Neural progenitor cell (in vitro differentiated cells): Measurements from ENCODE around the gene OGDH. TPM values are rescaled to one million over a fixed set of nuclear protein-coding genes. Genes with fewer than 3 reads are reported as not detected.

Experiments
- DNase-seq: peaks from one replicate; pipeline ENCODE4 v3.0.0-alpha.2; 2016; ENCODE audit warnings: low spot score
- H2AFZ ChIP-seq: fragments of 200-600 bp; sonication (generic); replicated peaks from 2 replicates; pipeline ENCODE4 v1.6.1; 2016; ENCODE audit warnings: antibody characterized with exemption
- H3F3A ChIP-seq: fragments of 200-600 bp; sonication (generic); 2 replicates; pipeline ENCODE4 v1.6.1; 2016; ENCODE audit warnings: antibody characterized with exemption, low read depth
- H3K27ac ChIP-seq: fragments of 200-600 bp; sonication (generic); 2 replicates; pipeline ENCODE4 v1.5.1; 2016; ENCODE audit warnings: mild to moderate bottlenecking
- H3K27me3 ChIP-seq: fragments of 200-600 bp; sonication (generic); 2 replicates; pipeline ENCODE4 v1.6.1; 2016; ENCODE audit warnings: mild to moderate bottlenecking, moderate library complexity
- H3K36me3 ChIP-seq: fragments of 200-600 bp; sonication (generic); 2 replicates; pipeline ENCODE4 v1.5.1; 2016
- H3K4me1 ChIP-seq: fragments of 200-600 bp; sonication (generic); 2 replicates; pipeline ENCODE4 v1.6.1; 2016; ENCODE audit warnings: mixed run types
- H3K4me2 ChIP-seq: fragments of 200-600 bp; sonication (generic); 2 replicates; pipeline ENCODE4 v1.6.1; 2016
- H3K4me3 ChIP-seq: fragments of 200-600 bp; sonication (generic); 2 replicates; pipeline ENCODE4 v1.5.1; 2016
- H3K79me2 ChIP-seq: fragments of 200-600 bp; sonication (generic); 2 replicates; pipeline ENCODE4 v1.6.1; 2016; ENCODE audit warnings: low read depth
- H3K9ac ChIP-seq: fragments of 200-600 bp; sonication (generic); 2 replicates; pipeline ENCODE4 v1.6.1; 2016
- H3K9me3 ChIP-seq: fragments of 200-600 bp; sonication (generic); 2 replicates; pipeline ENCODE4 v1.5.1; 2016; ENCODE audit warnings: low read depth
- H4K20me1 ChIP-seq: fragments of 200-600 bp; sonication (generic); 2 replicates; pipeline ENCODE4 v1.6.1; 2016; ENCODE audit warnings: low read depth
- H3K27ac Mint-ChIP-seq: 3 replicates; pipeline ENCODE4 v1.8.0; 2021; ENCODE audit warnings: mixed read lengths
- H3K27me3 Mint-ChIP-seq: 2 replicates; pipeline ENCODE4 v1.8.0; 2022; ENCODE audit warnings: low read depth, mild to moderate bottlenecking, inconsistent platforms, moderate library complexity, mixed read lengths; ENCODE audit not compliant: insufficient read depth
- H3K36me3 Mint-ChIP-seq: 3 replicates; pipeline ENCODE4 v1.8.0; 2021; ENCODE audit warnings: mixed read lengths
- H3K4me1 Mint-ChIP-seq: 3 replicates; pipeline ENCODE4 v1.8.0; 2021; ENCODE audit warnings: mixed read lengths
- H3K4me3 Mint-ChIP-seq: 3 replicates; pipeline ENCODE4 v1.8.0; 2021; ENCODE audit warnings: mild to moderate bottlenecking, moderate library complexity, mixed read lengths
- H3K9me3 Mint-ChIP-seq: 3 replicates; pipeline ENCODE4 v1.8.0; 2020; ENCODE audit warnings: mixed read lengths
- EZH2 ChIP-seq: fragments of 200-600 bp; sonication (generic); IDR thresholded peaks from 2 replicates; pipeline ENCODE4 v1.6.1; 2017; ENCODE audit warnings: antibody characterized with exemption, mild to moderate bottlenecking, moderate library complexity
- EZH2phosphoT487 ChIP-seq: fragments of 200-600 bp; sonication (generic); IDR thresholded peaks from 2 replicates; pipeline ENCODE4 v1.6.1; 2017; ENCODE audit warnings: antibody characterized with exemption
- total RNA-seq: library from RNA; depleted of rRNA; stranded (reverse); fragments of >200 nt; gene quantifications from 2 replicates; pipeline ENCODE4 v1.2.3, GENCODE V29; 2015; ENCODE audit warnings: low replicate concordance
- TF ChIP-seq, protein P1 (sequence below): fragments of 200-600 bp; sonication (generic); IDR thresholded peaks from 2 replicates; pipeline ENCODE4 v1.5.1; 2017; ENCODE audit warnings: antibody characterized with exemption, mild to moderate bottlenecking

Gene OGDH
- total RNA-seq, 1 donor from 2014 or later: 25.2 TPM

- TF ChIP-seq EZH2: no peak
- TF ChIP-seq EZH2phosphoT487: no peak
- TF ChIP-seq, protein P1, sequence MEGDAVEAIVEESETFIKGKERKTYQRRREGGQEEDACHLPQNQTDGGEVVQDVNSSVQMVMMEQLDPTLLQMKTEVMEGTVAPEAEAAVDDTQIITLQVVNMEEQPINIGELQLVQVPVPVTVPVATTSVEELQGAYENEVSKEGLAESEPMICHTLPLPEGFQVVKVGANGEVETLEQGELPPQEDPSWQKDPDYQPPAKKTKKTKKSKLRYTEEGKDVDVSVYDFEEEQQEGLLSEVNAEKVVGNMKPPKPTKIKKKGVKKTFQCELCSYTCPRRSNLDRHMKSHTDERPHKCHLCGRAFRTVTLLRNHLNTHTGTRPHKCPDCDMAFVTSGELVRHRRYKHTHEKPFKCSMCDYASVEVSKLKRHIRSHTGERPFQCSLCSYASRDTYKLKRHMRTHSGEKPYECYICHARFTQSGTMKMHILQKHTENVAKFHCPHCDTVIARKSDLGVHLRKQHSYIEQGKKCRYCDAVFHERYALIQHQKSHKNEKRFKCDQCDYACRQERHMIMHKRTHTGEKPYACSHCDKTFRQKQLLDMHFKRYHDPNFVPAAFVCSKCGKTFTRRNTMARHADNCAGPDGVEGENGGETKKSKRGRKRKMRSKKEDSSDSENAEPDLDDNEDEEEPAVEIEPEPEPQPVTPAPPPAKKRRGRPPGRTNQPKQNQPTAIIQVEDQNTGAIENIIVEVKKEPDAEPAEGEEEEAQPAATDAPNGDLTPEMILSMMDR: no peak
- H3K9me3 Mint-ChIP-seq: no peaks in the 10 kb centered on the region
- no peak overlapping the region for H3K27ac Mint-ChIP-seq
- Histone ChIP-seq H3K4me2 (no peak overlapping the region), H3K79me2 (no peaks in the 10 kb centered on the region), H3K36me3 (no peaks in the 10 kb centered on the region), H3K27ac (no peak overlapping the region), H2AFZ (no peak overlapping the region), H3K9ac (no peak overlapping the region), H3K27me3 (no peaks in the 10 kb centered on the region), H3F3A (peaks cover 14% of the 10 kb centered on the region), H3K9me3 (no peaks in the 10 kb centered on the region), H4K20me1 (no peaks in the 10 kb centered on the region), H3K4me1 (no peaks in the 10 kb centered on the region), H3K4me3 (no peak overlapping the region)
- DNase-seq: no peak
- H3K36me3 Mint-ChIP-seq: peaks cover 32% of the 10 kb centered on the region
- H3K4me1 Mint-ChIP-seq: no peaks in the 10 kb centered on the region
- no peak overlapping the region for H3K4me3 Mint-ChIP-seq
- peaks cover 3% of the 10 kb centered on the region for H3K27me3 Mint-ChIP-seq
Measured at GRCh38 chr7:44564606-44565005, 41.8 kb upstream of the OGDH start.

GRCh38 chr7:44565097-44565794 lies 41.2 kb upstream of the OGDH start:
- no peaks in the 10 kb centered on the region for H3K9me3 Mint-ChIP-seq
- no peak overlapping the region for H3K4me3 Mint-ChIP-seq
- no peak overlapping the region for H2AFZ ChIP-seq
- H3K36me3 ChIP-seq: no peaks in the 10 kb centered on the region
- no peak overlapping the region for H3K27ac ChIP-seq
- H3K27ac Mint-ChIP-seq: no peak overlapping the region
- DNase-seq: peak; percentile 72
- no peaks in the 10 kb centered on the region for H3K4me1 ChIP-seq
- H3K79me2 ChIP-seq: no peaks in the 10 kb centered on the region
- peaks cover 14% of the 10 kb centered on the region for H3F3A ChIP-seq
- H4K20me1 ChIP-seq: no peaks in the 10 kb centered on the region
- TF ChIP-seq, protein P1: peak; percentile 86
- TF ChIP-seq EZH2: no peak
- H3K4me3 ChIP-seq: no peak overlapping the region
- H3K9me3 ChIP-seq: no peaks in the 10 kb centered on the region
- H3K27me3 Mint-ChIP-seq: peaks cover 3% of the 10 kb centered on the region
- peaks cover 37% of the 10 kb centered on the region for H3K36me3 Mint-ChIP-seq
- H3K4me1 Mint-ChIP-seq: no peaks in the 10 kb centered on the region
- H3K27me3 ChIP-seq: no peaks in the 10 kb centered on the region
- H3K9ac ChIP-seq: no peak overlapping the region
- H3K4me2 ChIP-seq: no peak overlapping the region

- Histone ChIP-seq H3K79me2 (peaks cover under 1% of the 10 kb centered on the region), H3K36me3 (no peaks in the 10 kb centered on the region), H3K9ac (no peak overlapping the region), H3K4me3 (no peak overlapping the region), H3K4me2 (no peak overlapping the region), H3F3A (peaks cover 14% of the 10 kb centered on the region), H3K27me3 (no peaks in the 10 kb centered on the region), H3K4me1 (no peaks in the 10 kb centered on the region), H3K27ac (peak overlapping the region; percentile 35), H2AFZ (no peak overlapping the region), H3K9me3 (no peaks in the 10 kb centered on the region), H4K20me1 (no peaks in the 10 kb centered on the region)
- Mint-ChIP-seq H3K36me3 (peaks cover 40% of the 10 kb centered on the region), H3K27ac (no peak overlapping the region), H3K27me3 (peaks cover 3% of the 10 kb centered on the region), H3K4me3 (no peak overlapping the region), H3K9me3 (no peaks in the 10 kb centered on the region), H3K4me1 (no peaks in the 10 kb centered on the region)
- no peak for TF ChIP-seq EZH2
- TF ChIP-seq, protein P1: no peak
- TF ChIP-seq EZH2phosphoT487: no peak
- no peak for DNase-seq
Measured at GRCh38 chr7:44565795-44566559, 40.5 kb upstream of the OGDH start.
